Esophagus squamous epithelium (tissue), 4 donors: Measurements from ENCODE around the gene CREBRF.
"Not testable (repeated sequence)": the region's sequence is repeated elsewhere in the genome, so short reads cannot be mapped to it uniquely, and the experiment has no call there.

ENCODE experiments used
- CTCF ChIP-seq, 6 experiments: fragments of 450-650 bp in 4 of 6; fragments of 200-600 bp in 2 of 6; sonication (generic) in 2 of 6; IDR thresholded peaks; one replicate each; pipeline ENCODE4 v1.5.1; 2016 to 2019; ENCODE audit warnings: antibody characterized with exemption in 6 of 6, mild to moderate bottlenecking in 4 of 6, moderate library complexity in 4 of 6
- POLR2A ChIP-seq, 4 donors: fragments of 450-650 bp; IDR thresholded peaks; one replicate each; pipeline ENCODE4 v1.6.1; 2017; ENCODE audit warnings: antibody characterized with exemption in 4 of 4, mild to moderate bottlenecking in 4 of 4, moderate library complexity in 3 of 4

GRCh38 chr5:173154619-173155018, 98.5 kb downstream of the CREBRF start:
- not testable (repeated sequence) for TF ChIP-seq CTCF, POLR2A (IDR thresholded peaks at IDR 0.05)
